GM11168 (cell line): Measurements from ENCODE around the gene TSPO2.

Experiments
- in situ Hi-C: fragments of 300-500 bp; cut with MboI; formaldehyde crosslinking; loops from one replicate; pipeline ENCODE4 v1.12.0; 2022; ENCODE audit warnings: low sequenced_read_pairs; ENCODE audit not compliant: unreplicated experiment

The TSPO2 gene

GRCh38 chr6:41025966-41026530, 16.2 kb upstream of the TSPO2 start:
- in situ Hi-C loops: no loop called here

- in situ Hi-C loops: no loop called here
Observed at GRCh38 chr6:41027241-41027640, 15.0 kb upstream of the TSPO2 start.

- in situ Hi-C loops: no loop called here
Observed at GRCh38 chr6:41027799-41028560, 14.3 kb upstream of the TSPO2 start.

GRCh38 chr6:41028561-41029412, 13.5 kb upstream of the TSPO2 start:
- in situ Hi-C loops: no loop called here

- in situ Hi-C loops: no loop called here
Observed at GRCh38 chr6:41032830-41033229, 9.4 kb upstream of the TSPO2 start.

GRCh38 chr6:41033776-41034175, 8.5 kb upstream of the TSPO2 start:
- in situ Hi-C loops: no loop called here

- in situ Hi-C loops: no loop called here
Observed at GRCh38 chr6:41036186-41036585, 6.1 kb upstream of the TSPO2 start.

- in situ Hi-C loops: no loop called here
Observed at GRCh38 chr6:41036601-41037000, 5.7 kb upstream of the TSPO2 start.

GRCh38 chr6:41037107-41037900, 5.0 kb upstream of the TSPO2 start:
- in situ Hi-C loops: no loop called here

- in situ Hi-C loops: no loop called here
Observed at GRCh38 chr6:41038205-41038604, 4.1 kb upstream of the TSPO2 start.

GRCh38 chr6:41039060-41039998, 2.9 kb upstream of the TSPO2 start, which contains the start of gene UNC5CL:
TSS of gene UNC5CL (minus strand) at chr6:41039221. CDS start at chr6:41035074, 4,147 bp downstream.
- in situ Hi-C loops: no loop called here

- in situ Hi-C loops: no loop called here
Observed at GRCh38 chr6:41040101-41040939, 1.9 kb upstream of the TSPO2 start.

GRCh38 chr6:41040940-41041536, 1.2 kb upstream of the TSPO2 start:
- in situ Hi-C loops: no loop called here

- in situ Hi-C loops: no loop called here
Observed at GRCh38 chr6:41043151-41043550, 884 bp downstream of the TSPO2 start.

GRCh38 chr6:41045664-41046063, 3.4 kb downstream of the TSPO2 start:
- in situ Hi-C loops: no loop called here

- in situ Hi-C loops: no loop called here
Observed at GRCh38 chr6:41046084-41046483, 3.8 kb downstream of the TSPO2 start.

GRCh38 chr6:41047306-41047705, 5.0 kb downstream of the TSPO2 start:
- in situ Hi-C loops: no loop called here
